GM19099 (cell line): ENCODE measurements around the gene FNDC3B.

Source experiments
- POLR2A ChIP-seq: IDR thresholded peaks from 3 replicates; pipeline ENCODE4 v1.6.1; 2011; ENCODE audit warnings: low read depth; ENCODE audit not compliant: insufficient read length; ENCODE audit errors: extremely low read depth

FNDC3B gene

DNA sequence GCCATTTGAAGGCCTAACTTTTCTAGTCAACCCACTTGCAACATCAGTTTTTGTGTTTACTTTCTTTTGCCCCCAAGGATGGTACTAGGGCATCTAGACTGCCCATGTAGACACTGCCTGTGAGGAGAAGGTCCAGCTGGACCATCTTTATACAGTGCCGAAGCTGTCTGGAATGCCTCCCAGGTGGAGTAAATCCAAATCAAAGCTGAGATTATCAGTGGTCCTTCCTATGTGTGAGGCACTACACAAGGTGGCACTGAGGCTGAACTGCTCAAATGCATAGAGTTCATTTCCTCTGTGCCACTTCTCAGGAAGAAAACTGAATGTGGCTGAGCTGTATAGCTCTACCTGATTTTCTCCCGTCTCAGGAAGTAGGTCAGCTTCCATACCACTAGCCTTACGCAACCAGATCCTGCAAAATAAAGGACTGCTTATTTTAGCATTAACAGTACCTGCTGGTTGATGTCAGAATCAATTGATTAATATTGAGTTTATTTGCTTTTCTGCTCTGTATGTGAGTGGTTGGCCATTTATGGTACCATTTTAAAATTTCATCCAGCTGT lies 302.8 kb downstream of the FNDC3B start:
- TF ChIP-seq POLR2A, result no peak

DNA sequence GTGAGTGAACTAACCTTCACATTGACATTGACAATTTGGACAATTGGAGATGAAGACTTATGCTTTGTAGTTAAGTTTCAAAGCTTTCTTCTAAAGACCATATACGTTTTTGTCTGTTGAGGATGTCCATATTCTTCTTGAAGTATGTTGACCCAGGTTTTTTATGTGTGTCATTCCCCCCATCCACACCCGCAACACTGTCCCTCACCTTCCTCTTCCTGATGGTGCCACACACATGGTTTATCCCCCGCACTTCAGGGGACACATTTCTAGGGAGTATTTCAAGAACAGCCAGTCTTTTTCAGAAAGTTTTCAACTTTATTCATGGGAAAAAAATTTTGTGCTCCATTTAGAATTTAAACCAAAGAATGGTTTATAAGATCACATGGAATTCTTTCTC lies 303.7 kb downstream of the FNDC3B start:
- TF ChIP-seq POLR2A, result no peak

GRCh38 chr3:172343979-172344378 lies 304.6 kb downstream of the FNDC3B start:
- TF ChIP-seq POLR2A, result no peak

DNA sequence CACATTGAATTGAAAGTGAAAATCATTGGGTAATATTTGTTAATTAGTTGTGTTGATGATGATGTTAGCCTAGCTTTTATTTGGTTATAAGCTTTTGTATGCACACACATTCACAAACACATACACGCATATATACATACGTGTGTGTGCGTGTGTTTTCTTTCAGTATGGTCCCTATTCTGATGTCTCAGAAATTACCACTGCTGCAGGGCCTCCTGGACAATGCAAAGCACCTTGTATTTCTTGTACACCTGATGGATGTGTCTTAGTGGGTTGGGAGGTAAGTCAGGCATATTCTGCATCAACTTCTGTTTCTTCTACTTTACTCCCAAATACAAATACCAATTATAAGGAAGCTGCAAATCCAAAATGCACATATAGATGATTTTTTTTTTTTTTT lies 306.8 kb downstream of the FNDC3B start:
- no peak for TF ChIP-seq POLR2A

- no peak for TF ChIP-seq POLR2A
Measured at GRCh38 chr3:172347895-172348679, 308.7 kb downstream of the FNDC3B start.

- no peak for TF ChIP-seq POLR2A
Measured at GRCh38 chr3:172351895-172352466, 312.6 kb downstream of the FNDC3B start.

- TF ChIP-seq POLR2A, result no peak
Measured at GRCh38 chr3:172352786-172353185, 313.4 kb downstream of the FNDC3B start.

- no peak for TF ChIP-seq POLR2A
Measured at GRCh38 chr3:172354931-172355499, 315.6 kb downstream of the FNDC3B start.

GRCh38 chr3:172355836-172356235 lies 316.5 kb downstream of the FNDC3B start:
- TF ChIP-seq POLR2A, result no peak

- TF ChIP-seq POLR2A, result no peak
Measured at GRCh38 chr3:172356427-172356826, 317.0 kb downstream of the FNDC3B start.

GRCh38 chr3:172357850-172358754 lies 318.7 kb downstream of the FNDC3B start:
- TF ChIP-seq POLR2A, result no peak

DNA sequence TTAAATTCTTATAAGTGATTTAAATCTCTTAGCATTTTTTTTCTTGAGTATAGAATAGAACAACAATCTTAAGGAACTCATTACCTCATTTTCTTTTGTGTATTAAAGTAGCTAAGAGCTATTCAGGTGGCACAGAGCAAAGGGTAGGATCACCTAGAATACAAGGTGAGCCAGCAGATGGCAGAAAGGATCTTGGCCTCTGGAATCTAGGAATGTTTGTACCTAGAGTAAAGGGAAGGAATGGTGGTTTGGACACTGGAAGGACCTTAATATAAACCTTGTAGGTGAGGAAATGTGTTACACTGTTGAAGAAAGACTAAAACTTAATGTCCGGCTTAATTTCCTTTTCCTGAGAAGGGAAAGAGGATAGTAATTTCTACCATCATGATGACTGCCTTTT lies 319.9 kb downstream of the FNDC3B start:
- TF ChIP-seq POLR2A, result no peak

- TF ChIP-seq POLR2A, result no peak
Measured at GRCh38 chr3:172359996-172360395, 320.6 kb downstream of the FNDC3B start.

DNA sequence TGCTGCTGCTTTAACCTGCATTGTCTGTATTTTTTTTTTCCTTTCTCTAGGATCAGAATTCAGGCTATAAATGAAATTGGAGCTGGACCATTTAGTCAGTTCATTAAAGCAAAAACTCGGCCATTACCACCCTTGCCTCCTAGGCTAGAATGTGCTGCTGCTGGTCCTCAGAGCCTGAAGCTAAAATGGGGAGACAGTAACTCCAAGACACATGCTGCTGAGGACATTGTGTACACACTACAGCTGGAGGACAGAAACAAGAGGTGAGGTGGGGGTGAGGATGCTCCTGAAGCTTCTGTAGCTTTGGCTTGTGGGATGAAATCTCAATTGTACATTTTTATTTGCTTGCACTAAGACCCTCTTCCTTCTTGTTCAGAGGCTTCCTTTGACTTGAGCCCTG lies 323.2 kb downstream of the FNDC3B start:
- no peak for TF ChIP-seq POLR2A
